HG02759 (cell line): Measurements from ENCODE around the gene CDH23.
"Not testable (repeated sequence)": the region's sequence is repeated elsewhere in the genome, so short reads cannot be mapped to it uniquely, and the experiment has no call there.

Source experiments
- ATAC-seq: cut with Tn5 transposase; IDR thresholded peaks from one replicate; pipeline ENCODE4 v1.9.1; 2021; ENCODE audit warnings: mild to moderate bottlenecking, moderate library complexity; ENCODE audit not compliant: unreplicated experiment

Gene CDH23

GRCh38 chr10:71837098-71837827 is 440.5 kb downstream of the CDH23 start:
- ATAC-seq = no peak

- no peak for ATAC-seq
Measured at GRCh38 chr10:71838264-71839211, 441.8 kb downstream of the CDH23 start.

GRCh38 chr10:71840177-71840957 is 443.6 kb downstream of the CDH23 start:
- no peak for ATAC-seq

- ATAC-seq = no peak
Measured at GRCh38 chr10:71840958-71841335, 444.2 kb downstream of the CDH23 start.

- no peak for ATAC-seq
Measured at GRCh38 chr10:71842422-71842821, 445.7 kb downstream of the CDH23 start.

- no peak for ATAC-seq
Measured at GRCh38 chr10:71842856-71843686, 446.4 kb downstream of the CDH23 start.

- ATAC-seq = no peak
Measured at GRCh38 chr10:71844084-71844483, 447.4 kb downstream of the CDH23 start.

- no peak for ATAC-seq
Measured at GRCh38 chr10:71844695-71845094, 448.0 kb downstream of the CDH23 start.

GRCh38 chr10:71845410-71846405 is 449.0 kb downstream of the CDH23 start:
- no peak for ATAC-seq

GRCh38 chr10:71846816-71847215 is 450.1 kb downstream of the CDH23 start:
- no peak for ATAC-seq

GRCh38 chr10:71847418-71847817 is 450.7 kb downstream of the CDH23 start:
- no peak for ATAC-seq

GRCh38 chr10:71848325-71849275 is 451.9 kb downstream of the CDH23 start:
- no peak for ATAC-seq

GRCh38 chr10:71849461-71849908 is 452.8 kb downstream of the CDH23 start:
- no peak for ATAC-seq

GRCh38 chr10:71850021-71850742 is 453.5 kb downstream of the CDH23 start:
- ATAC-seq = no peak

- ATAC-seq = peak; percentile 97
Measured at GRCh38 chr10:71850743-71851464, 454.2 kb downstream of the CDH23 start, which contains the start of gene PSAP. Gene PSAP (minus strand): TSS chr10:71851251. CDS start chr10:71851221, 30 bp downstream.

- ATAC-seq = not testable (repeated sequence)
Measured at GRCh38 chr10:71851465-71852095, 454.9 kb downstream of the CDH23 start.
